ENCODE measurements around the gene C3orf70.

Gene C3orf70

DNA sequence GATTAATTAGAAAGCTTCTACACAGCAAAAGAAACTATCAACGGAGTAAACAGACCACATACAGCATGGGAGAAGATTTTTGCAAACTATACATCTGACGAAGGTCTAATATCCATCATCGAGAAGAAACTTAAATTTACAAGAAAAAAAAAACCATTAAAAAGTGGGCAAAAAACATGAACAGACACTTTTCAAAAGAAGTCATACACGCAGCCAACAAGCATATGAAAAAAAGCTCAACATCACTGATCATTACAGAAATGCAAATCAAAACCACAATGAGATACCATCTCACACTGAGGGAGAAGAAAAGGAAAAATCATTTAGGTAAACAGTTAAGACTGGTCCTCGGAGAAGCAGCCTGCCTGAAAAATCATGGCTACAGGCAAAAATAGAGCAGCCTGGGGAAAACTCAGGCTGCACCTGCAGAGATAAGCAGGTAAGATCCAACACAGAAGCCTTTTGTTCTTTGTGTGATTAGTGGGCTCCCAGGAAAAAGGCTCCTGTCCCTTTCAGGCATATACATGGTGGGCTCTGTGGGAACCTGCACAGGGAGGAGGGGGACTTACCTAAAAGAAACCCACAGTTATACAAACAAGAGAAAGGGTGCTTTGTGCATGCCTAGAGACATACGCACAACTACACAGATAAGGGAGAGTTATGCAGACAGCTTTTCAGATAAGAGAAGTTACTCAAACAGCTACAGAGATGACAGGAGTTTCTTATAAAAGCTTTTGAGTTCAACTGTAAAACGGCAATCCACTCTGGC, 49.3 kb downstream of the C3orf70 start:
- TF ChIP-seq, protein P1, sequence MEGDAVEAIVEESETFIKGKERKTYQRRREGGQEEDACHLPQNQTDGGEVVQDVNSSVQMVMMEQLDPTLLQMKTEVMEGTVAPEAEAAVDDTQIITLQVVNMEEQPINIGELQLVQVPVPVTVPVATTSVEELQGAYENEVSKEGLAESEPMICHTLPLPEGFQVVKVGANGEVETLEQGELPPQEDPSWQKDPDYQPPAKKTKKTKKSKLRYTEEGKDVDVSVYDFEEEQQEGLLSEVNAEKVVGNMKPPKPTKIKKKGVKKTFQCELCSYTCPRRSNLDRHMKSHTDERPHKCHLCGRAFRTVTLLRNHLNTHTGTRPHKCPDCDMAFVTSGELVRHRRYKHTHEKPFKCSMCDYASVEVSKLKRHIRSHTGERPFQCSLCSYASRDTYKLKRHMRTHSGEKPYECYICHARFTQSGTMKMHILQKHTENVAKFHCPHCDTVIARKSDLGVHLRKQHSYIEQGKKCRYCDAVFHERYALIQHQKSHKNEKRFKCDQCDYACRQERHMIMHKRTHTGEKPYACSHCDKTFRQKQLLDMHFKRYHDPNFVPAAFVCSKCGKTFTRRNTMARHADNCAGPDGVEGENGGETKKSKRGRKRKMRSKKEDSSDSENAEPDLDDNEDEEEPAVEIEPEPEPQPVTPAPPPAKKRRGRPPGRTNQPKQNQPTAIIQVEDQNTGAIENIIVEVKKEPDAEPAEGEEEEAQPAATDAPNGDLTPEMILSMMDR (conservative IDR thresholded peaks at IDR 0.05; ENCODE audit: low read depth, low read length) = no peak
- H3K4me3 ChIP-seq (ENCODE audit: low read length) = no peak overlapping the region
- DNase-seq (ENCODE audit: low read depth) = no peak

DNA sequence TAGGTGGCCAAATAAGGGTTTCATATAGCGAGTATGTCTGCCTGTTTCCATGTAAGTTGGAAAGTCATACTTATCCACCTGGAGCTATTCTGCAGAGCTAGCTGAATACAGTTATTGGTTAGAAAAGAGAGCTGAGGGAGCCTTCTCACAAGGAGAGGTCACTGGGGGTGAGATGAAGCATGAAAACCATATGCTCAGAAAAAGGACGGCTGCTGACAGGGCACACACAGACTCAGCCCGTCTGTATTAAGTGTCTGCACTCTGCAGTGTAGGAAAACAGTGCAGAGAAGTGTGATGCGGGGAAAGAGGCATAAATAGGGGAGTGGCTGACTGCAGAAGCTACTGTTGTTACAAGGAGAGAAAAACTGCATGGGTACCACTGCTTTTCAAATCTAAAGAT, 58.2 kb downstream of the C3orf70 start:
- no peak for DNase-seq (ENCODE audit: low read depth)
- TF ChIP-seq, protein P1 (conservative IDR thresholded peaks at IDR 0.05; ENCODE audit: low read depth, low read length) = no peak
- no peak overlapping the region for H3K4me3 ChIP-seq (ENCODE audit: low read length)

DNA sequence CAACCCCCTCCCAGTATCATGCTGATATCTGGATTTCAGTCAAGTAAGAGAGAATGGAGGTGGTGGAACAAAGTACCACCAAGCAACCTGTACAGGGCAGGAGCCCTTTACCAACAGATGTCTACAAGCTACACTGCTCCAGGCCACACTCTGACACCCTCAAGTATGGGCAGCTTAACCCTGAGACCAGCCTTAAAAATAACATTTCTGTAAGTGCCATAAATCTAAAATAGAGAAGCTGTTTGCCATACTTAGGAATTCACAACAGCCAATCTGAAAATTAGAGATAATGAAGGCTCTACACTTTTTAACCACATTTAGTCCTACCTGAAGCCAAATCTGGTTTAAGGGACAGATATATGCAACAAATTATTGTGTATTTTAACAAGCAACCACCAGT, 59.7 kb downstream of the C3orf70 start:
- no peak for DNase-seq (ENCODE audit: low read depth)
- no peak overlapping the region for H3K4me3 ChIP-seq (ENCODE audit: low read length)
- TF ChIP-seq, protein P1 (conservative IDR thresholded peaks at IDR 0.05; ENCODE audit: low read depth, low read length) = no peak

DNA sequence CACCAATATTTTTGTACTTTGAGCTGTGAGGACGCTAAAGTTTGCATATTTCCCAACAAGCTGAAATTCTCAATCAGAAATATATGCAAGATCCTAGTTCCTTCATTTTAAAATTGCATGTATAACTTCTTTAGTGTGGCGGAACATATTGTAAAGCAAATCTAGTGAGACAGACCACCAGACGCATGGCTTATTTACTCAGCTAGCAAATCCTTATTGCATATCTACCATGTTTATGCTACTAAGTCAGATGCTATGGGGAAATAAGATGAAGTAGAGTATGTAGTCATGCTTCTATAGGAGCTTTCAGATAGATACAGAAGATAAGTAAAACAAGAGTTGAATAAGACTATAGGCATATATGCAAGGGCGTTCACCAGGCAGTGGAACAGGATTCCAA, 62.0 kb downstream of the C3orf70 start:
- no peak overlapping the region for H3K4me3 ChIP-seq (ENCODE audit: low read length)
- TF ChIP-seq, protein P1 (conservative IDR thresholded peaks at IDR 0.05; ENCODE audit: low read depth, low read length) = no peak
- no peak for DNase-seq (ENCODE audit: low read depth)

DNA sequence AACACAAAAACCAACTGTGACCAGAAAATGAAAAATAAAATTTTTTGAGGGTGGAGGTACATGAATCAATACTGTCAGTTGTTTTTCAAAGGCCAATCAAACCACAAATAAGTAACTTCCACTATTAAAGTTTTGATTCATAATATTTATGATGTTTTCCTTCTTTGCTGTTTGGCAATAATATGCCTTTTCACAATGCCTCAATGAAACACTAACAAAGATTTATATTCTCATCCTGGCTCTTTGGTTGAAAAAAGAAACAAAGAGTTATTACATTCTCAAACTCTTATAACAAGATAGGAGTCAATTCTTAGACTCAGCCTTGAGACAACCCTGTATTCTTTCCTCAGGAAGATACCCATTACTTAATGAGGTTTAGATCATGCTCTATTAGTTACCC, 63.1 kb downstream of the C3orf70 start:
- no peak overlapping the region for H3K4me3 ChIP-seq (ENCODE audit: low read length)
- no peak for DNase-seq (ENCODE audit: low read depth)
- TF ChIP-seq, protein P1 (conservative IDR thresholded peaks at IDR 0.05; ENCODE audit: low read depth, low read length) = no peak

DNA sequence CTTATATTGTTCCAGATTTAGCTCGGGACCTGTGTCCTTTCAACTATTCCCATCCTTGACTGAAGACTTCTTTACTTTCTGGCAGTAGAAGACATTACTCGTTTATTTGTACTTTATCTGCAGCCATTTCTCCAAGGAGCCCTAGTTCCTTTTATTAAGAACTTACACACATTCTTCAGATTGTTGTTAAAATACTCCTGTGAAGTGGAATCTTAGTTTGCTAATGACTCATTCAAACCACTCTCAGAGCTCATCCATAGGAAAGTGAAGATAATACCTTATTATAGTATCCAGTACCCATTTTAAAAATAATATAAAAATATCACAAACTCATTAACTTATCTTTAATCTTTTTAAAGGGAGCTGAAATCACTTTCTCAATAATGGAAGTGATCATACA, 63.5 kb downstream of the C3orf70 start:
- TF ChIP-seq, protein P1 (conservative IDR thresholded peaks at IDR 0.05; ENCODE audit: low read depth, low read length) = no peak
- DNase-seq (ENCODE audit: low read depth) = no peak
- no peak overlapping the region for H3K4me3 ChIP-seq (ENCODE audit: low read length)

DNA sequence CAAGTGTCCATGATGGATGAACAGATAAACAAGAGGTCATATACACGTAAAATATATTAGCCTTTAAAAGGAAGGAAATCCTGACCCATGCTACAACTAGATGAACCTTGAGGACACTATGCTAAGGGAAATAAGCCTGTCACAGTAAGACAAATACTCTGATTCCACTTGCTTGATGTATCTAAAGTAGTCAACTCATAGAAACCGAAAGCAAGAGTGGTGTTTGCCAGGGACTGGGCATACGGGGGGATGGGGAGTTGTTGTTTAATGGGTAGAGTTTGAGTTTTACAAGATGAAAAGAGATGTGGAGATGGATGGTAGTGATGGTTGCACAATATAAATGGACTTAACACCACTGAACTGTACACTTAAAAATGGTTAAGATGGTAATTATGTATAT, 65.4 kb downstream of the C3orf70 start:
- TF ChIP-seq, protein P1 (conservative IDR thresholded peaks at IDR 0.05; ENCODE audit: low read depth, low read length) = no peak
- no peak for DNase-seq (ENCODE audit: low read depth)
- no peak overlapping the region for H3K4me3 ChIP-seq (ENCODE audit: low read length)
